ENCODE measurements around the gene ABCF1.

- TF ChIP-seq CTCF (IDR thresholded peaks at IDR 0.05; ENCODE audit: poor library complexity, severe bottlenecking) (no peak), RAD21 (conservative IDR thresholded peaks at IDR 0.05) (no peak), SMC3 (conservative IDR thresholded peaks at IDR 0.05; ENCODE audit: poor library complexity) (no peak), EZH2 (IDR thresholded peaks at IDR 0.05; ENCODE audit: borderline replicate concordance, insufficient read depth, low read length, poor library complexity, severe bottlenecking) (no peak), EP300 (conservative IDR thresholded peaks at IDR 0.05; ENCODE audit: poor library complexity, severe bottlenecking) (no peak), TAF1 (IDR thresholded peaks at IDR 0.05; ENCODE audit: low read depth) (no peak), MXI1 (conservative IDR thresholded peaks at IDR 0.05; ENCODE audit: poor library complexity, severe bottlenecking) (no peak), POLR2AphosphoS5 (IDR thresholded peaks at IDR 0.05) (no peak)
Measured at GRCh38 chr6:30619561-30619960, 48.3 kb downstream of the ABCF1 start.

Measured in neural cell (in vitro differentiated cells).